SK-N-SH treated with all-trans-retinoic acid at 6 μM for 48 hours (cell line): ENCODE data around the gene BCO2.

ENCODE experiments used
- ATAC-seq: fragments of 200-7000 bp; cut with Tn5 transposase; 3 replicates; pipeline ENCODE4 v1.9.1; 2020; ENCODE audit warnings: mild to moderate bottlenecking, moderate library complexity
- ARNTL ChIP-seq: fragments of 450-650 bp; formaldehyde crosslinking; IDR thresholded peaks from 2 replicates; pipeline ENCODE4 v1.5.0; 2020; ENCODE audit warnings: low read depth, mild to moderate bottlenecking, moderate library complexity, borderline replicate concordance
- BACH2 ChIP-seq: fragments of 250-450 bp; sonication (Bioruptor Pico); IDR thresholded peaks from 2 replicates; pipeline ENCODE4 v1.9.0; 2021; ENCODE audit warnings: mild to moderate bottlenecking, borderline replicate concordance
- CSDC2 ChIP-seq: fragments of 250-450 bp; sonication (Bioruptor Pico); IDR thresholded peaks from 2 replicates; pipeline ENCODE4 v1.5.0; 2020; ENCODE audit warnings: mild to moderate bottlenecking, moderate library complexity
- CSRNP3 ChIP-seq: fragments of 250-450 bp; sonication (Bioruptor Pico); IDR thresholded peaks from 2 replicates; pipeline ENCODE4 v1.5.1; 2021; ENCODE audit warnings: mild to moderate bottlenecking, moderate library complexity
- ESRRG ChIP-seq: fragments of 250-450 bp; sonication (Bioruptor Pico); IDR thresholded peaks from 2 replicates; pipeline ENCODE4 v1.6.1; 2021; ENCODE audit warnings: mild to moderate bottlenecking
- GLIS3 ChIP-seq: fragments of 250-450 bp; sonication (Bioruptor Pico); IDR thresholded peaks from 2 replicates; pipeline ENCODE4 v1.5.0; 2020; ENCODE audit warnings: mild to moderate bottlenecking, moderate library complexity
- ISL1 ChIP-seq: fragments of 250-450 bp; sonication (Bioruptor Pico); IDR thresholded peaks from 2 replicates; pipeline ENCODE4 v2.1.2; 2022; ENCODE audit warnings: mild to moderate bottlenecking, moderate library complexity
- PPARA ChIP-seq: fragments of 250-450 bp; sonication (Bioruptor Pico); IDR thresholded peaks from 2 replicates; pipeline ENCODE4 v1.5.0; 2020; ENCODE audit warnings: mild to moderate bottlenecking, borderline replicate concordance
- SNAI2 ChIP-seq: fragments of 250-450 bp; sonication (Bioruptor Pico); IDR thresholded peaks from 2 replicates; pipeline ENCODE4 v1.5.0; 2020; ENCODE audit warnings: mild to moderate bottlenecking, moderate library complexity
- TCF4 ChIP-seq: fragments of 250-450 bp; sonication (Bioruptor Pico); IDR thresholded peaks from 2 replicates; pipeline ENCODE4 v1.8.0; 2021; ENCODE audit warnings: mild to moderate bottlenecking, moderate library complexity, borderline replicate concordance
- TOX ChIP-seq: fragments of 250-450 bp; sonication (Bioruptor Pico); IDR thresholded peaks from 2 replicates; pipeline ENCODE4 v1.8.0; 2021; ENCODE audit warnings: mild to moderate bottlenecking, moderate library complexity, borderline replicate concordance
- ZC3H10 ChIP-seq: fragments of 250-450 bp; sonication (Bioruptor Pico); IDR thresholded peaks from 2 replicates; pipeline ENCODE4 v1.5.1; 2021; ENCODE audit warnings: mild to moderate bottlenecking, moderate library complexity
- ZFP3 ChIP-seq: fragments of 250-450 bp; sonication (Bioruptor Pico); IDR thresholded peaks from 2 replicates; pipeline ENCODE4 v1.5.0; 2020; ENCODE audit warnings: mild to moderate bottlenecking, moderate library complexity
- ZFP30 ChIP-seq: fragments of 450-650 bp; formaldehyde crosslinking; IDR thresholded peaks from 2 replicates; pipeline ENCODE4 v1.5.0; 2022; ENCODE audit warnings: mild to moderate bottlenecking, moderate library complexity
- ZNF565 ChIP-seq: fragments of 450-650 bp; formaldehyde crosslinking; conservative IDR thresholded peaks from 2 replicates; pipeline ENCODE4 v1.5.0; 2020; ENCODE audit warnings: low read depth, mild to moderate bottlenecking, moderate library complexity
- ZNF70 ChIP-seq: fragments of 450-650 bp; formaldehyde crosslinking; IDR thresholded peaks from 2 replicates; pipeline ENCODE4 v1.5.0; 2020; ENCODE audit warnings: mild to moderate bottlenecking, moderate library complexity
- ZNF8 ChIP-seq: fragments of 450-650 bp; formaldehyde crosslinking; IDR thresholded peaks from 2 replicates; pipeline ENCODE4 v1.5.0; 2020; ENCODE audit warnings: mild to moderate bottlenecking, moderate library complexity
- TF ChIP-seq, protein P1 (sequence below): fragments of 250-450 bp; sonication (Bioruptor Pico); IDR thresholded peaks from 2 replicates; pipeline ENCODE4 v1.8.0; 2021; ENCODE audit warnings: low read depth, mild to moderate bottlenecking, moderate library complexity, borderline replicate concordance
- TF ChIP-seq, protein P2 (sequence below): fragments of 250-450 bp; sonication (Bioruptor Pico); IDR thresholded peaks from 2 replicates; pipeline ENCODE4 v1.5.1; 2020; ENCODE audit warnings: low read depth, mild to moderate bottlenecking, moderate library complexity
- TF ChIP-seq, protein P3 (sequence below): fragments of 250-450 bp; sonication (Bioruptor Pico); IDR thresholded peaks from 2 replicates; pipeline ENCODE4 v1.5.0; 2020; ENCODE audit warnings: mild to moderate bottlenecking, moderate library complexity
- TF ChIP-seq, protein P4 (sequence below): fragments of 250-450 bp; sonication (Bioruptor Pico); IDR thresholded peaks from 2 replicates; pipeline ENCODE4 v1.8.0; 2020; ENCODE audit warnings: mild to moderate bottlenecking, moderate library complexity, borderline replicate concordance

Gene BCO2

DNA sequence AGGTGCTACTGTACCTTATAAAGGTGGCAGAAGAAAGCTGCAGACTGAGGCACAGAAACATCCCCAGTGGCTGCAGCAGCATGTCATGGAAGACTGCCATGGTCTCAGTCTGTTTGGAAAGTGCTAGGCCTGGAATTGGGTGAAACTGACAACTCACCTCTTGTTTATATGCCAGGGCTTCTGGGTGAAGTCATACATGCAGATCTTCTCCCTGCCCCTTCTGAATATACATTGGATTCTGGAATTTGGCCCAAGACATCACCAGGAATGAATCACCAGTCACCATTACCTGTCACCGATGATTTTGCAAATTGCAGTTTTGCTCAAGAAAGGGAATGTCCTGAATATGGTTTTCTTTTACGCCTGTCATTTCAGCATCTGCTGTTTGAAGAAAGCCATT, 85.2 kb downstream of the BCO2 start, which contains the start of gene PLET1:
Gene PLET1, minus strand, starts transcription at position 371 of the 400 bp plus-strand sequence. Its CDS starts 271 bp downstream, at position 100.
- TF ChIP-seq GLIS3 (CRISPR knock-in tag) (no peak), BACH2 (CRISPR knock-in tag) (no peak), TCF4 (no peak), CSDC2 (no peak), ARNTL (CRISPR knock-in tag) (no peak), ZNF8 (no peak), TOX (no peak), CSRNP3 (no peak), ESRRG (CRISPR knock-in tag) (no peak), ISL1 (CRISPR knock-in tag) (no peak)
- TF ChIP-seq, protein P1, sequence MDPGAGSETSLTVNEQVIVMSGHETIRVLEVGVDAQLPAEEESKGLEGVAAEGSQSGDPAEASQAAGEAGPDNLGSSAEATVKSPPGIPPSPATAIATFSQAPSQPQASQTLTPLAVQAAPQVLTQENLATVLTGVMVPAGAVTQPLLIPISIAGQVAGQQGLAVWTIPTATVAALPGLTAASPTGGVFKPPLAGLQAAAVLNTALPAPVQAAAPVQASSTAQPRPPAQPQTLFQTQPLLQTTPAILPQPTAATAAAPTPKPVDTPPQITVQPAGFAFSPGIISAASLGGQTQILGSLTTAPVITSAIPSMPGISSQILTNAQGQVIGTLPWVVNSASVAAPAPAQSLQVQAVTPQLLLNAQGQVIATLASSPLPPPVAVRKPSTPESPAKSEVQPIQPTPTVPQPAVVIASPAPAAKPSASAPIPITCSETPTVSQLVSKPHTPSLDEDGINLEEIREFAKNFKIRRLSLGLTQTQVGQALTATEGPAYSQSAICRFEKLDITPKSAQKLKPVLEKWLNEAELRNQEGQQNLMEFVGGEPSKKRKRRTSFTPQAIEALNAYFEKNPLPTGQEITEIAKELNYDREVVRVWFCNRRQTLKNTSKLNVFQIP (CRISPR knock-in tag) = no peak
- TF ChIP-seq, protein P2, sequence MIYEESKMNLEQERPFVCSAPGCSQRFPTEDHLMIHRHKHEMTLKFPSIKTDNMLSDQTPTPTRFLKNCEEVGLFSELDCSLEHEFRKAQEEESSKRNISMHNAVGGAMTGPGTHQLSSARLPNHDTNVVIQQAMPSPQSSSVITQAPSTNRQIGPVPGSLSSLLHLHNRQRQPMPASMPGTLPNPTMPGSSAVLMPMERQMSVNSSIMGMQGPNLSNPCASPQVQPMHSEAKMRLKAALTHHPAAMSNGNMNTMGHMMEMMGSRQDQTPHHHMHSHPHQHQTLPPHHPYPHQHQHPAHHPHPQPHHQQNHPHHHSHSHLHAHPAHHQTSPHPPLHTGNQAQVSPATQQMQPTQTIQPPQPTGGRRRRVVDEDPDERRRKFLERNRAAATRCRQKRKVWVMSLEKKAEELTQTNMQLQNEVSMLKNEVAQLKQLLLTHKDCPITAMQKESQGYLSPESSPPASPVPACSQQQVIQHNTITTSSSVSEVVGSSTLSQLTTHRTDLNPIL (CRISPR knock-in tag) = no peak
- TF ChIP-seq, protein P3, sequence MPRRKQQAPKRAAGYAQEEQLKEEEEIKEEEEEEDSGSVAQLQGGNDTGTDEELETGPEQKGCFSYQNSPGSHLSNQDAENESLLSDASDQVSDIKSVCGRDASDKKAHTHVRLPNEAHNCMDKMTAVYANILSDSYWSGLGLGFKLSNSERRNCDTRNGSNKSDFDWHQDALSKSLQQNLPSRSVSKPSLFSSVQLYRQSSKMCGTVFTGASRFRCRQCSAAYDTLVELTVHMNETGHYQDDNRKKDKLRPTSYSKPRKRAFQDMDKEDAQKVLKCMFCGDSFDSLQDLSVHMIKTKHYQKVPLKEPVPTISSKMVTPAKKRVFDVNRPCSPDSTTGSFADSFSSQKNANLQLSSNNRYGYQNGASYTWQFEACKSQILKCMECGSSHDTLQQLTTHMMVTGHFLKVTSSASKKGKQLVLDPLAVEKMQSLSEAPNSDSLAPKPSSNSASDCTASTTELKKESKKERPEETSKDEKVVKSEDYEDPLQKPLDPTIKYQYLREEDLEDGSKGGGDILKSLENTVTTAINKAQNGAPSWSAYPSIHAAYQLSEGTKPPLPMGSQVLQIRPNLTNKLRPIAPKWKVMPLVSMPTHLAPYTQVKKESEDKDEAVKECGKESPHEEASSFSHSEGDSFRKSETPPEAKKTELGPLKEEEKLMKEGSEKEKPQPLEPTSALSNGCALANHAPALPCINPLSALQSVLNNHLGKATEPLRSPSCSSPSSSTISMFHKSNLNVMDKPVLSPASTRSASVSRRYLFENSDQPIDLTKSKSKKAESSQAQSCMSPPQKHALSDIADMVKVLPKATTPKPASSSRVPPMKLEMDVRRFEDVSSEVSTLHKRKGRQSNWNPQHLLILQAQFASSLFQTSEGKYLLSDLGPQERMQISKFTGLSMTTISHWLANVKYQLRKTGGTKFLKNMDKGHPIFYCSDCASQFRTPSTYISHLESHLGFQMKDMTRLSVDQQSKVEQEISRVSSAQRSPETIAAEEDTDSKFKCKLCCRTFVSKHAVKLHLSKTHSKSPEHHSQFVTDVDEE = no peak
- TF ChIP-seq, protein P4, sequence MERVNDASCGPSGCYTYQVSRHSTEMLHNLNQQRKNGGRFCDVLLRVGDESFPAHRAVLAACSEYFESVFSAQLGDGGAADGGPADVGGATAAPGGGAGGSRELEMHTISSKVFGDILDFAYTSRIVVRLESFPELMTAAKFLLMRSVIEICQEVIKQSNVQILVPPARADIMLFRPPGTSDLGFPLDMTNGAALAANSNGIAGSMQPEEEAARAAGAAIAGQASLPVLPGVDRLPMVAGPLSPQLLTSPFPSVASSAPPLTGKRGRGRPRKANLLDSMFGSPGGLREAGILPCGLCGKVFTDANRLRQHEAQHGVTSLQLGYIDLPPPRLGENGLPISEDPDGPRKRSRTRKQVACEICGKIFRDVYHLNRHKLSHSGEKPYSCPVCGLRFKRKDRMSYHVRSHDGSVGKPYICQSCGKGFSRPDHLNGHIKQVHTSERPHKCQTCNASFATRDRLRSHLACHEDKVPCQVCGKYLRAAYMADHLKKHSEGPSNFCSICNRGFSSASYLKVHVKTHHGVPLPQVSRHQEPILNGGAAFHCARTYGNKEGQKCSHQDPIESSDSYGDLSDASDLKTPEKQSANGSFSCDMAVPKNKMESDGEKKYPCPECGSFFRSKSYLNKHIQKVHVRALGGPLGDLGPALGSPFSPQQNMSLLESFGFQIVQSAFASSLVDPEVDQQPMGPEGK (CRISPR knock-in tag) = no peak
- TF ChIP-seq, all 23 proteins: peak for 0
- ATAC-seq = no peak

DNA sequence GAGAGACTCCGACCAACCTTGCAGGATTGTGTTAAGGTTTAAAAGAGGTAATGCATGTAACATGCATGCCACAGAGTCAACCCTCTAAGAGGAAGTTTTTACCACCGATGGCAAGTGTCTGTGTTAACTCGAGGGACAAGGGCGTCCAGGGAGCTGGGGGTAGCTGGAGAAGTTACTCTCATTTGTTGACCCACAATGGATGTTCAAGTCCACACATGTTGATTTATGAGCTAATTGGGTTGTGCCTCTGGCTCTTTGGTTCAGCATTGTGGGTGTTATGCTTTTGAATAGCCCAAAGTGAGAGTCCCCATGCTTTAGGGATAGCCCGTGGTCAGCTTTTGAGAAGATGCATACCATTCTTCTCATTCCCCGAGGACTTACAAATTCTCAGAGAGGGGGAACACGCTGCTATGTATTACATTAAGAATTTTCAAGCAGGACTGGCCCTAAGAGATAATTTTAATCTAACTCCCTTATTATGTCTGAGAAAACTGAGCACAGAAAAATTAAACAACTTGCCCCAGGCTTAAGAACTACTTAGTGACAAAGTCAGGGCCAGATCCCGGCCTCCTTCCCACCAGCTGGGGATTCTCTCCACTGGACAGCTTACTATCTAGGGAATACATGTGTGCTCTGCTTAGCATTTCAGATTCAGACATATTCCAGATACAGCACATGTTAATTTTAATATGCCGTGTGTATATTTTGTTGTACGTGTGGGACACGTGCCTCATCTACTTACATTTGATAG, 90.5 kb downstream of the BCO2 start:
- no peak for TF ChIP-seq GLIS3 (CRISPR knock-in tag)
- TF ChIP-seq ZNF70 (CRISPR knock-in tag) = no peak
- no peak for TF ChIP-seq PPARA (CRISPR knock-in tag)
- no peak for TF ChIP-seq ZNF565 (CRISPR knock-in tag)
- no peak for TF ChIP-seq TOX
- TF ChIP-seq, protein P3 = peak; percentile 66; the same call in 1 of the 2 replicates
- TF ChIP-seq ZFP30 (CRISPR knock-in tag) = no peak
- peak; percentile 24; the same call in 1 of the 2 replicates for TF ChIP-seq CSRNP3
- TF ChIP-seq ISL1 (CRISPR knock-in tag) = peak; percentile 38; the same call in 1 of the 2 replicates
- TF ChIP-seq, protein P2 (CRISPR knock-in tag) = no peak
- TF ChIP-seq TCF4 = peak; percentile 95
- no peak for TF ChIP-seq ZFP3 (CRISPR knock-in tag)
- no peak; the same call in 1 of the 2 replicates for TF ChIP-seq ARNTL (CRISPR knock-in tag)
- TF ChIP-seq ZC3H10 (CRISPR knock-in tag) = no peak
- no peak for TF ChIP-seq SNAI2 (CRISPR knock-in tag)
- ATAC-seq = peak; percentile 56; the same call in 1 of the 3 replicates
